Neural cell (in vitro differentiated cells): Measurements from ENCODE around the gene FAM43A. TPM values are rescaled to one million over a fixed set of nuclear protein-coding genes. Genes with fewer than 3 reads are reported as not detected.

Experiments used
- H2AFZ ChIP-seq: fragments of 200-600, 300-800 bp; sonication (generic), shearing (Covaris generic); 2 replicates; pipeline ENCODE4 v1.6.0; 2014; ENCODE audit warnings: low read depth, mild to moderate bottlenecking, antibody characterized with exemption, low read length, moderate library complexity
- H3F3A ChIP-seq: fragments of 200-600 bp; shearing (Covaris generic); 2 replicates; pipeline ENCODE4 v1.6.1; 2016; ENCODE audit warnings: mild to moderate bottlenecking, moderate library complexity, mixed read lengths, antibody characterized with exemption, low read length; ENCODE audit not compliant: insufficient read depth, poor library complexity, severe bottlenecking
- H3K27ac ChIP-seq: fragments of 200-600, 300-800 bp; sonication (generic), shearing (Covaris generic); 2 replicates; pipeline ENCODE4 v1.5.1; 2014; ENCODE audit warnings: mild to moderate bottlenecking, low read length, moderate library complexity
- H3K27me3 ChIP-seq: fragments of 300-800, 200-600 bp; sonication (generic), shearing (Covaris generic); 2 replicates; pipeline ENCODE4 v1.6.0; 2014; ENCODE audit warnings: mild to moderate bottlenecking, low read depth, low read length, moderate library complexity; ENCODE audit not compliant: insufficient read depth
- H3K36me3 ChIP-seq: fragments of 300-800, 200-600 bp; sonication (generic), shearing (Covaris generic); 2 replicates; pipeline ENCODE4 v1.5.1; 2014; ENCODE audit warnings: mild to moderate bottlenecking, antibody characterized with exemption, low read length, moderate library complexity; ENCODE audit not compliant: insufficient read depth
- H3K4me2 ChIP-seq: fragments of 300-800, 200-600 bp; sonication (generic), shearing (Covaris generic); 2 replicates; pipeline ENCODE4 v1.6.0; 2014; ENCODE audit warnings: mild to moderate bottlenecking, low read length
- H3K4me3 ChIP-seq: fragments of 300-800, 200-600 bp; sonication (generic), shearing (Covaris generic); 2 replicates; pipeline ENCODE4 v1.5.1; 2014; ENCODE audit warnings: mild to moderate bottlenecking, low read length, moderate library complexity
- H3K79me2 ChIP-seq: fragments of 200-600 bp; shearing (Covaris generic); replicated peaks from 2 replicates; pipeline ENCODE4 v1.6.0; 2014; ENCODE audit warnings: mild to moderate bottlenecking, low read length, moderate library complexity; ENCODE audit not compliant: insufficient read depth
- H3K9ac ChIP-seq: fragments of 300-800, 200-600 bp; sonication (generic), shearing (Covaris generic); 2 replicates; pipeline ENCODE4 v1.6.1; 2016; ENCODE audit warnings: mild to moderate bottlenecking, low read length, mixed read lengths
- H3K9me2 ChIP-seq: fragments of 200-600 bp; shearing (Covaris generic); 2 replicates; pipeline ENCODE4 v1.6.1; 2016; ENCODE audit warnings: mild to moderate bottlenecking, low read length, mixed read lengths; ENCODE audit not compliant: insufficient read depth
- H3K9me3 ChIP-seq: fragments of 200-600, 300-800 bp; sonication (generic), shearing (Covaris generic); 2 replicates; pipeline ENCODE4 v1.6.1; 2016; ENCODE audit warnings: mild to moderate bottlenecking, mixed run types, low read length, moderate library complexity, mixed read lengths
- H4K20me1 ChIP-seq: fragments of 200-600 bp; shearing (Covaris generic); 2 replicates; pipeline ENCODE4 v1.6.1; 2016; ENCODE audit warnings: mild to moderate bottlenecking, mixed run types; ENCODE audit not compliant: insufficient read depth
- CTCF ChIP-seq: fragments of 450-650 bp; IDR thresholded peaks from 2 replicates; pipeline ENCODE4 v1.5.1; 2014; ENCODE audit warnings: antibody characterized with exemption, mild to moderate bottlenecking, moderate library complexity; ENCODE audit not compliant: poor library complexity, severe bottlenecking
- EP300 ChIP-seq: fragments of 450-650 bp; conservative IDR thresholded peaks from 2 replicates; pipeline ENCODE4 v1.6.1; 2014; ENCODE audit warnings: antibody characterized with exemption, mild to moderate bottlenecking, moderate library complexity; ENCODE audit not compliant: poor library complexity, severe bottlenecking
- EZH2 ChIP-seq: fragments of 200-600, 300-800 bp; shearing (Covaris generic), sonication (generic); IDR thresholded peaks from 2 replicates; pipeline ENCODE4 v1.6.1; 2014; ENCODE audit warnings: antibody characterized with exemption, low read length, borderline replicate concordance, mild to moderate bottlenecking; ENCODE audit not compliant: insufficient read depth, poor library complexity, severe bottlenecking
- MXI1 ChIP-seq: fragments of 450-650 bp; conservative IDR thresholded peaks from 2 replicates; pipeline ENCODE4 v1.6.1; 2014; ENCODE audit warnings: antibody characterized with exemption, mild to moderate bottlenecking; ENCODE audit not compliant: poor library complexity, severe bottlenecking
- POLR2AphosphoS5 ChIP-seq: IDR thresholded peaks from 2 replicates; pipeline ENCODE4 v1.6.1; 2012
- RAD21 ChIP-seq: fragments of 450-650 bp; conservative IDR thresholded peaks from 2 replicates; pipeline ENCODE4 v1.6.1; 2014; ENCODE audit warnings: antibody characterized with exemption, mild to moderate bottlenecking, moderate library complexity
- SMC3 ChIP-seq: fragments of 450-650 bp; conservative IDR thresholded peaks from 2 replicates; pipeline ENCODE4 v1.6.1; 2014; ENCODE audit warnings: antibody characterized with exemption, mild to moderate bottlenecking, moderate library complexity; ENCODE audit not compliant: poor library complexity
- TAF1 ChIP-seq: IDR thresholded peaks from 2 replicates; pipeline ENCODE4 v1.6.1; 2012; ENCODE audit warnings: low read depth
- polyA plus RNA-seq: library from polyadenylated mRNA; depleted of rRNA; stranded (reverse); fragments of >200 nt; gene quantifications from 2 replicates; pipeline ENCODE4 v1.2.3, GENCODE V29; 2014
- TF ChIP-seq, protein P1 (sequence below): IDR thresholded peaks from 2 replicates; pipeline ENCODE4 v1.6.1; 2012; ENCODE audit warnings: borderline replicate concordance

FAM43A gene
- polyA plus RNA-seq, 1 donor from 2014 or later: 0.59 TPM

GRCh38 chr3:194680888-194681615 lies 4.6 kb upstream of the FAM43A start:
- Histone ChIP-seq H3F3A (no peaks in the 10 kb centered on the region), H3K9me3 (no peaks in the 10 kb centered on the region), H4K20me1 (no peaks in the 10 kb centered on the region), H3K36me3 (no peaks in the 10 kb centered on the region), H2AFZ (no peak overlapping the region), H3K4me2 (no peak overlapping the region), H3K79me2 (no peaks in the 10 kb centered on the region), H3K27me3 (peaks cover 24% of the 10 kb centered on the region), H3K9me2 (no peaks in the 10 kb centered on the region), H3K27ac (no peak overlapping the region), H3K4me3 (no peak overlapping the region), H3K9ac (no peak overlapping the region)
- TF ChIP-seq EP300 (no peak), TAF1 (no peak), RAD21 (no peak), SMC3 (no peak), MXI1 (no peak), CTCF (no peak), POLR2AphosphoS5 (no peak), EZH2 (no peak)
- TF ChIP-seq, protein P1, sequence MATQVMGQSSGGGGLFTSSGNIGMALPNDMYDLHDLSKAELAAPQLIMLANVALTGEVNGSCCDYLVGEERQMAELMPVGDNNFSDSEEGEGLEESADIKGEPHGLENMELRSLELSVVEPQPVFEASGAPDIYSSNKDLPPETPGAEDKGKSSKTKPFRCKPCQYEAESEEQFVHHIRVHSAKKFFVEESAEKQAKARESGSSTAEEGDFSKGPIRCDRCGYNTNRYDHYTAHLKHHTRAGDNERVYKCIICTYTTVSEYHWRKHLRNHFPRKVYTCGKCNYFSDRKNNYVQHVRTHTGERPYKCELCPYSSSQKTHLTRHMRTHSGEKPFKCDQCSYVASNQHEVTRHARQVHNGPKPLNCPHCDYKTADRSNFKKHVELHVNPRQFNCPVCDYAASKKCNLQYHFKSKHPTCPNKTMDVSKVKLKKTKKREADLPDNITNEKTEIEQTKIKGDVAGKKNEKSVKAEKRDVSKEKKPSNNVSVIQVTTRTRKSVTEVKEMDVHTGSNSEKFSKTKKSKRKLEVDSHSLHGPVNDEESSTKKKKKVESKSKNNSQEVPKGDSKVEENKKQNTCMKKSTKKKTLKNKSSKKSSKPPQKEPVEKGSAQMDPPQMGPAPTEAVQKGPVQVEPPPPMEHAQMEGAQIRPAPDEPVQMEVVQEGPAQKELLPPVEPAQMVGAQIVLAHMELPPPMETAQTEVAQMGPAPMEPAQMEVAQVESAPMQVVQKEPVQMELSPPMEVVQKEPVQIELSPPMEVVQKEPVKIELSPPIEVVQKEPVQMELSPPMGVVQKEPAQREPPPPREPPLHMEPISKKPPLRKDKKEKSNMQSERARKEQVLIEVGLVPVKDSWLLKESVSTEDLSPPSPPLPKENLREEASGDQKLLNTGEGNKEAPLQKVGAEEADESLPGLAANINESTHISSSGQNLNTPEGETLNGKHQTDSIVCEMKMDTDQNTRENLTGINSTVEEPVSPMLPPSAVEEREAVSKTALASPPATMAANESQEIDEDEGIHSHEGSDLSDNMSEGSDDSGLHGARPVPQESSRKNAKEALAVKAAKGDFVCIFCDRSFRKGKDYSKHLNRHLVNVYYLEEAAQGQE: no peak

- Histone ChIP-seq H4K20me1 (no peaks in the 10 kb centered on the region), H3K4me2 (no peak overlapping the region), H3K4me3 (no peak overlapping the region), H3K27me3 (peaks cover 36% of the 10 kb centered on the region), H3K27ac (no peak overlapping the region), H2AFZ (no peak overlapping the region), H3K9me2 (no peaks in the 10 kb centered on the region), H3K79me2 (no peaks in the 10 kb centered on the region), H3K36me3 (no peaks in the 10 kb centered on the region), H3F3A (no peaks in the 10 kb centered on the region), H3K9me3 (no peaks in the 10 kb centered on the region), H3K9ac (no peak overlapping the region)
- TF ChIP-seq CTCF (no peak), RAD21 (no peak), MXI1 (no peak), SMC3 (no peak), EZH2 (no peak), EP300 (no peak)
- TF ChIP-seq, protein P1: no peak
Observed at GRCh38 chr3:194682189-194682693, 3.4 kb upstream of the FAM43A start.
